Neural cell (in vitro differentiated cells): ENCODE data around the gene NMNAT3. TPM values are rescaled to one million over a fixed set of nuclear protein-coding genes. Genes with fewer than 3 reads are reported as not detected.

Experiments used
- H2AFZ ChIP-seq: fragments of 200-600, 300-800 bp; sonication (generic), shearing (Covaris generic); 2 replicates; pipeline ENCODE4 v1.6.0; 2014; ENCODE audit warnings: low read depth, mild to moderate bottlenecking, antibody characterized with exemption, low read length, moderate library complexity
- H3F3A ChIP-seq: fragments of 200-600 bp; shearing (Covaris generic); 2 replicates; pipeline ENCODE4 v1.6.1; 2016; ENCODE audit warnings: mild to moderate bottlenecking, moderate library complexity, mixed read lengths, antibody characterized with exemption, low read length; ENCODE audit not compliant: insufficient read depth, poor library complexity, severe bottlenecking
- H3K27ac ChIP-seq: fragments of 200-600, 300-800 bp; sonication (generic), shearing (Covaris generic); 2 replicates; pipeline ENCODE4 v1.5.1; 2014; ENCODE audit warnings: mild to moderate bottlenecking, low read length, moderate library complexity
- H3K27me3 ChIP-seq: fragments of 300-800, 200-600 bp; sonication (generic), shearing (Covaris generic); 2 replicates; pipeline ENCODE4 v1.6.0; 2014; ENCODE audit warnings: mild to moderate bottlenecking, low read depth, low read length, moderate library complexity; ENCODE audit not compliant: insufficient read depth
- H3K36me3 ChIP-seq: fragments of 300-800, 200-600 bp; sonication (generic), shearing (Covaris generic); 2 replicates; pipeline ENCODE4 v1.5.1; 2014; ENCODE audit warnings: mild to moderate bottlenecking, antibody characterized with exemption, low read length, moderate library complexity; ENCODE audit not compliant: insufficient read depth
- H3K4me2 ChIP-seq: fragments of 300-800, 200-600 bp; sonication (generic), shearing (Covaris generic); 2 replicates; pipeline ENCODE4 v1.6.0; 2014; ENCODE audit warnings: mild to moderate bottlenecking, low read length
- H3K4me3 ChIP-seq: fragments of 300-800, 200-600 bp; sonication (generic), shearing (Covaris generic); 2 replicates; pipeline ENCODE4 v1.5.1; 2014; ENCODE audit warnings: mild to moderate bottlenecking, low read length, moderate library complexity
- H3K79me2 ChIP-seq: fragments of 200-600 bp; shearing (Covaris generic); replicated peaks from 2 replicates; pipeline ENCODE4 v1.6.0; 2014; ENCODE audit warnings: mild to moderate bottlenecking, low read length, moderate library complexity; ENCODE audit not compliant: insufficient read depth
- H3K9ac ChIP-seq: fragments of 300-800, 200-600 bp; sonication (generic), shearing (Covaris generic); 2 replicates; pipeline ENCODE4 v1.6.1; 2016; ENCODE audit warnings: mild to moderate bottlenecking, low read length, mixed read lengths
- H3K9me2 ChIP-seq: fragments of 200-600 bp; shearing (Covaris generic); 2 replicates; pipeline ENCODE4 v1.6.1; 2016; ENCODE audit warnings: mild to moderate bottlenecking, low read length, mixed read lengths; ENCODE audit not compliant: insufficient read depth
- H3K9me3 ChIP-seq: fragments of 200-600, 300-800 bp; sonication (generic), shearing (Covaris generic); 2 replicates; pipeline ENCODE4 v1.6.1; 2016; ENCODE audit warnings: mild to moderate bottlenecking, mixed run types, low read length, moderate library complexity, mixed read lengths
- H4K20me1 ChIP-seq: fragments of 200-600 bp; shearing (Covaris generic); 2 replicates; pipeline ENCODE4 v1.6.1; 2016; ENCODE audit warnings: mild to moderate bottlenecking, mixed run types; ENCODE audit not compliant: insufficient read depth
- CTCF ChIP-seq: fragments of 450-650 bp; IDR thresholded peaks from 2 replicates; pipeline ENCODE4 v1.5.1; 2014; ENCODE audit warnings: antibody characterized with exemption, mild to moderate bottlenecking, moderate library complexity; ENCODE audit not compliant: poor library complexity, severe bottlenecking
- EP300 ChIP-seq: fragments of 450-650 bp; conservative IDR thresholded peaks from 2 replicates; pipeline ENCODE4 v1.6.1; 2014; ENCODE audit warnings: antibody characterized with exemption, mild to moderate bottlenecking, moderate library complexity; ENCODE audit not compliant: poor library complexity, severe bottlenecking
- EZH2 ChIP-seq: fragments of 200-600, 300-800 bp; shearing (Covaris generic), sonication (generic); IDR thresholded peaks from 2 replicates; pipeline ENCODE4 v1.6.1; 2014; ENCODE audit warnings: antibody characterized with exemption, low read length, borderline replicate concordance, mild to moderate bottlenecking; ENCODE audit not compliant: insufficient read depth, poor library complexity, severe bottlenecking
- MXI1 ChIP-seq: fragments of 450-650 bp; conservative IDR thresholded peaks from 2 replicates; pipeline ENCODE4 v1.6.1; 2014; ENCODE audit warnings: antibody characterized with exemption, mild to moderate bottlenecking; ENCODE audit not compliant: poor library complexity, severe bottlenecking
- POLR2AphosphoS5 ChIP-seq: IDR thresholded peaks from 2 replicates; pipeline ENCODE4 v1.6.1; 2012
- RAD21 ChIP-seq: fragments of 450-650 bp; conservative IDR thresholded peaks from 2 replicates; pipeline ENCODE4 v1.6.1; 2014; ENCODE audit warnings: antibody characterized with exemption, mild to moderate bottlenecking, moderate library complexity
- REST ChIP-seq: IDR thresholded peaks from 2 replicates; pipeline ENCODE4 v1.6.1; 2012; ENCODE audit warnings: borderline replicate concordance
- SMC3 ChIP-seq: fragments of 450-650 bp; conservative IDR thresholded peaks from 2 replicates; pipeline ENCODE4 v1.6.1; 2014; ENCODE audit warnings: antibody characterized with exemption, mild to moderate bottlenecking, moderate library complexity; ENCODE audit not compliant: poor library complexity
- TAF1 ChIP-seq: IDR thresholded peaks from 2 replicates; pipeline ENCODE4 v1.6.1; 2012; ENCODE audit warnings: low read depth
- polyA plus RNA-seq: library from polyadenylated mRNA; depleted of rRNA; stranded (reverse); fragments of >200 nt; gene quantifications from 2 replicates; pipeline ENCODE4 v1.2.3, GENCODE V29; 2014

Gene NMNAT3
- polyA plus RNA-seq, 1 donor from 2014 or later: 2.3 TPM

- no peaks in the 10 kb centered on the region for H3K9me3 ChIP-seq
- no peaks in the 10 kb centered on the region for H3K27me3 ChIP-seq
- H3K9me2 ChIP-seq: no peaks in the 10 kb centered on the region
- H4K20me1 ChIP-seq: no peaks in the 10 kb centered on the region
- no peaks in the 10 kb centered on the region for H3K79me2 ChIP-seq
- H2AFZ ChIP-seq: no peak overlapping the region
- TF ChIP-seq EP300: no peak
- no peaks in the 10 kb centered on the region for H3K36me3 ChIP-seq
- H3K9ac ChIP-seq: no peak overlapping the region
- H3K27ac ChIP-seq: no peak overlapping the region
- no peaks in the 10 kb centered on the region for H3F3A ChIP-seq
- no peak overlapping the region for H3K4me2 ChIP-seq
- no peak overlapping the region for H3K4me3 ChIP-seq
Observed at GRCh38 chr3:139608108-139608380, 69.7 kb downstream of the NMNAT3 start.

DNA sequence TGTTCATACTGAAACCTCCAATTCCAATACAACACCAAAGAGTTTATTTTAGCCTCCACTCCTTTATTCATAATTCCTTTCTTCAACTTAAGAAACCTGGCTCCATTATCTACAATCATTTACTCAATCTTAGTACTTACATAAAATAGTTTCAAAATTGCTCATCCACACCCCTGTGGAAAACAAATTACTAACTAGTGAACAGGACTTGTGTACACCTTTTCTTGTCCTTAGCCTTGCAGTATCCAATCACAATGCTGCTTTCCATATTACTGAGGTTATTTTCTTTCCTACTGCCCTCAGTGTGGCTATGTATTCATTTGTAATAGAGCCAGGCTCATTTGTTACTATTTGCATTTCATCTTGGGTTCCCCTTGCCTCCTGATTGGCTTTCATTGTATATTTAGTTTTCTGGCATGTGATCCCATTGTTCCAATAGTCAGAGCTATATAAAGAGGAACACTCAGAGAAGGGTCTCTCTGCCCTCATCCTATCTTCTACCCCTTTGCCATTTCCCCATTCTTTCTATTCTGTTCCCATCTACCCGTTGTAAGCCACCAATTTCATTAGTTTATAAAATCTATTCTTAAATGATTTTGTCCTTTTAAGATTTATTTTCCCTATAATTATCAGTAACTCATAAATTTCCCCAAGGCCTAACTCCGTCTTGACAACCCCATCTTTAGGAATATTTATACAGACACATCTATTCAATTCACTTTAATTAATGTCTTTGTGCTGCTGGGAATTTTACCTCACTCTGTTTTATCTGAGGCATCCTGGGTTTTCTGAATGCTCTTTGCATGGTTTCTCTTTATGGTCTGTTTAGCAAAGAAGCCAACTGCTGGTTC lies 70.3 kb downstream of the NMNAT3 start:
- Histone ChIP-seq H3F3A (no peaks in the 10 kb centered on the region), H3K9me2 (no peaks in the 10 kb centered on the region), H4K20me1 (no peaks in the 10 kb centered on the region), H3K79me2 (no peaks in the 10 kb centered on the region), H3K9ac (no peak overlapping the region), H3K4me3 (no peak overlapping the region), H3K4me2 (no peak overlapping the region), H3K27me3 (no peaks in the 10 kb centered on the region), H3K36me3 (no peaks in the 10 kb centered on the region), H3K27ac (no peak overlapping the region), H2AFZ (no peak overlapping the region), H3K9me3 (no peaks in the 10 kb centered on the region)
- no peak for TF ChIP-seq TAF1
- no peak for TF ChIP-seq POLR2AphosphoS5
- no peak for TF ChIP-seq MXI1
- no peak for TF ChIP-seq SMC3
- no peak for TF ChIP-seq CTCF
- no peak for TF ChIP-seq EZH2
- no peak for TF ChIP-seq RAD21
- no peak for TF ChIP-seq REST
- TF ChIP-seq EP300: no peak
